ENCODE data around the gene KRT39. TPM values are rescaled to one million over a fixed set of nuclear protein-coding genes. Genes with fewer than 3 reads are reported as not detected.
A peak's percentile ranks its signal among the peaks of the same experiment; 100 is the strongest.

KRT39 gene
- total and polyA plus RNA-seq, 8 donors, result not detected

DNA sequence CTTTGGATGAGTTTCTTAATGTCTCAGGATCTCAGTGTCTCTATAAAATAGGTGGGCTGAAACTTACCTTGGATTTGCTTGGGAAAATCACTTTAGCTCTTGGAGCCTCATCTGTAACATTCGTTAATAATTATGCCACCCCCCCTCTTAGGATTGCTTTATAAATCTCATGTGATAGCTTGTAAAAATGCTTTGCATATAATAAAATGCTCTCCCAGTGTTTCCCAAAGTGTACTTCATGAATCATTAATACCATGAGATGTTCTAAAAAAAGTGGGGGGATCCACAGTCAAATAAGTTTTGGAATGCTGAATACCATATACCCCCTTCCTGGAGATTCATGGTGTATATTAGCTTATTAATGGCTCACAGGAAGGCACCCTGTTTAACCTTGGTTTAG is 5.2 kb downstream of the KRT39 start:
- H3K9me3 ChIP-seq, result no peaks in the 10 kb centered on the region
- H3K27me3 ChIP-seq, result no peaks in the 10 kb centered on the region
- H3K4me1 ChIP-seq, result no peaks in the 10 kb centered on the region
- TF ChIP-seq EP300 (IDR thresholded peaks at IDR 0.05) (no peak), POLR2AphosphoS5 (IDR thresholded peaks at IDR 0.05) (no peak), POLR2A (IDR thresholded peaks at IDR 0.05) (no peak)
- TF ChIP-seq, protein P1, sequence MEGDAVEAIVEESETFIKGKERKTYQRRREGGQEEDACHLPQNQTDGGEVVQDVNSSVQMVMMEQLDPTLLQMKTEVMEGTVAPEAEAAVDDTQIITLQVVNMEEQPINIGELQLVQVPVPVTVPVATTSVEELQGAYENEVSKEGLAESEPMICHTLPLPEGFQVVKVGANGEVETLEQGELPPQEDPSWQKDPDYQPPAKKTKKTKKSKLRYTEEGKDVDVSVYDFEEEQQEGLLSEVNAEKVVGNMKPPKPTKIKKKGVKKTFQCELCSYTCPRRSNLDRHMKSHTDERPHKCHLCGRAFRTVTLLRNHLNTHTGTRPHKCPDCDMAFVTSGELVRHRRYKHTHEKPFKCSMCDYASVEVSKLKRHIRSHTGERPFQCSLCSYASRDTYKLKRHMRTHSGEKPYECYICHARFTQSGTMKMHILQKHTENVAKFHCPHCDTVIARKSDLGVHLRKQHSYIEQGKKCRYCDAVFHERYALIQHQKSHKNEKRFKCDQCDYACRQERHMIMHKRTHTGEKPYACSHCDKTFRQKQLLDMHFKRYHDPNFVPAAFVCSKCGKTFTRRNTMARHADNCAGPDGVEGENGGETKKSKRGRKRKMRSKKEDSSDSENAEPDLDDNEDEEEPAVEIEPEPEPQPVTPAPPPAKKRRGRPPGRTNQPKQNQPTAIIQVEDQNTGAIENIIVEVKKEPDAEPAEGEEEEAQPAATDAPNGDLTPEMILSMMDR (IDR thresholded peaks at IDR 0.05), result no peak
- 81 to 92% (median 87%) methylated on average over 1 of the region's 1 CpG for WGBS, 5 donors
- DNase-seq, result no peak
- no peak overlapping the region for H3K4me3 ChIP-seq
- intact Hi-C loops (cut with DNase I; ENCODE audit: low total_unique reads), result no loop called here
- H3K27ac ChIP-seq, result no peak overlapping the region
- no peaks in the 10 kb centered on the region for H3K36me3 ChIP-seq

DNA sequence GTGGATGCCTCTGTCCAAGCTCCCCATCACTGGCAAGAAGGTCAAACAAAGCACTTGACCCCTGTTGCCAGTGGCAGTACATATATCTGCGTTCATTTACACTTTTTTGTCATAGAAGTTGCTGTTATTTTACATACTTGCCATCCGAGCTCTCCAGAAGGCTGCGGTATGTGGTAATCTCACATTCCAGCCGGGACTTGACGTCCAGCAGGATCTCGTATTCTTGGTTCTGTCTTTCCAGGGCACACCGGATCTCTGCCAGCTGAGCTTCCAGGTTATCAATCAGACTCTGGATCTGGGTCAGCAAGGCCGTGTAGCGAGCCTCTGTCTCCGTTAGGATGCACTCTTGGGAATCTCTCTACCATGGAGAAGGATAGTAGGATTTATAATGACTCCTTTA is 6.6 kb downstream of the KRT39 start:
- 69 to 83% (median 79%) methylated on average over 10 of the region's 10 CpGs for WGBS, 5 donors
- Histone ChIP-seq H3K4me3 (no peak overlapping the region), H3K27ac (no peak overlapping the region), H3K4me1 (no peaks in the 10 kb centered on the region), H3K27me3 (no peaks in the 10 kb centered on the region), H3K36me3 (no peaks in the 10 kb centered on the region), H3K9me3 (no peaks in the 10 kb centered on the region)
- TF ChIP-seq, protein P1 (IDR thresholded peaks at IDR 0.05), result no peak
- TF ChIP-seq POLR2A (IDR thresholded peaks at IDR 0.05) (no peak), POLR2AphosphoS5 (IDR thresholded peaks at IDR 0.05) (no peak), EP300 (IDR thresholded peaks at IDR 0.05) (no peak)
- intact Hi-C loops (cut with DNase I; ENCODE audit: low total_unique reads), result no loop called here
- DNase-seq, result no peak

DNA sequence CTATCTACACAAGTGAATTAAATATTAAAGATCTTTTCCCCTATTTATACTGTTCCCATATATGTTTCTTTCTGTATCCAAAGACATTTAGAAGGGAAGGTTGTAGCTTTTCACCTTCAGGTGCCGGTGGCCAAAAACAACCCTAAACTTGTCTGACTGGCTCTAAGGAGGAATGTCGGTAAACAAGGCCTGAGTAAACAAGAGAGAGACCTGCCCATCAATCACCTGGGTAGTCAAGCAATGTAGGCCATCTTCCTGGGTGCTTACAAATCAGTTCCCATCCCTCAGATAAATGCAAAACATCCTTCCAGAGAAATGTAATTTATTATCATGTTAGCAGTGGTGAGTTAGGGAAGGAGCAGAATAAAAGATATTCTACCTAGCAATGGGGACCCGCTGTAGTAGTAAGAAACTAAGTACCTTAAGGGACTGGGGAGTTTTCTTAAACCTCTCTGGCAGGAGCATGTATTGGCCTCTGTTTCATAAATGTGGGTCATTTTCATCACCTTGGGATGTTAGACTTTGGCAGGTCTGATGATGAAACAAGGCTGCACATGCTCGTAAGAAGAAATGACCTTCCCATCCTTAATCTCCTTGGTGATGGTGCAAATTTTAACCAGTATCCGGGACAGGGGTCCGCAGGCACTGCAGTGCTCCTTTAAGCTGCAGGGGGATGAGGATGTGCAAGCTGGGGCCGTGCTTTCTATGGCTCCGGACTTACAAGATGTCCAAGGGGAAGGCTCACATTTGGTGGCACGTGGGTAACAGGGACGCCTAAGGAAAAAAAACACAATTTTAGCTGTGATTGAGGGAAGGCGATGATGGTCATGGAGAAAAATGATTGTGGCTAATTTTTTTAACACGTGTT is 8.4 kb downstream of the KRT39 start:
- no peak for TF ChIP-seq POLR2AphosphoS5 (IDR thresholded peaks at IDR 0.05)
- TF ChIP-seq, protein P1 (IDR thresholded peaks at IDR 0.05), result no peak
- TF ChIP-seq EP300 (IDR thresholded peaks at IDR 0.05), result no peak
- TF ChIP-seq POLR2A (IDR thresholded peaks at IDR 0.05), result no peak

DNA sequence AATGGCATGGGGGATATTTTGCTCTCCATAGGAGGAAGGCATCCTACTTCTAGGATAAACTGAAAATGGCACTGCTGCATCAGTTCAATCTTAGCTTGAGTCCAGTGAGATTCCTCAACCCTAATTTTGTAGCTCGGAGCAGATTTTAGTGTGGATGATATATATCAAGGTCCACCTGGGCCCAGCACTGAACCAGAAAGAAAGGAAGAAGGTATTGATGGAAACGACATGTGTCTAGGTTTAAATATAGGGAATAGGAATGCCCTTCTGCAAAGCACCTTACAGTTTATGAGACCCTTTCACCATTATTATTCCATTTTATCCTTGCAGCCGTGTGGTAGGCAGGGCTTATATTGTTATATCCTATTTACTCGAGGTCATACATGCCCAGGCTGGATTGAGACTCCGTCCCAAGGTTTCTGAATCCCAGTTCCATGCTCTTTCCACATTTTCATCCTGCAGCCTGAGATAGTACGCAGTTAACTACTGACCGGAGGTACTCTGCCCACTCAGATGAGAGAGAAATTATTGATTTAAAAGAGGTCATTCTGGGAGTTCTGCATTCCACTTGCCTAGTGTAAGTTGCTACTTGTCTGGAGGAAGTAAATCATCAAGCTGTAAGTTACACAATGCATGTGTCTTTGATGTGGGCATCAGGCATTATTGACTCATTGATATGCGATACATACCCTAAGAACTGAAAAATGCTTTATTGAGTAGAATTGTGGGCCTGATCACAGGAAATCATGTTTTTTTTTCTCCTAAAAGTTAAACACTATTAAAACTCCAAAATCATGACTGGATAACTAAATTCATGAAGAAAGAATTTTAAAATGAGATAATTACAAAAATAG is 10.1 kb downstream of the KRT39 start:
- Histone ChIP-seq H3K27ac (no peak overlapping the region), H3K4me1 (no peaks in the 10 kb centered on the region), H3K36me3 (no peaks in the 10 kb centered on the region), H3K4me3 (no peak overlapping the region), H3K9me3 (no peaks in the 10 kb centered on the region), H3K27me3 (peaks cover 0 to 6% (median 0%) of the 10 kb centered on the region in 3 donors)
- intact Hi-C loops (cut with DNase I; ENCODE audit: low total_unique reads), result no loop called here
- DNase-seq, result peak in 1 of 2 donors; percentile 60
- WGBS, 5 donors, result 56 to 75% (median 62%) methylated on average over 8 of the region's 8 CpGs
- TF ChIP-seq POLR2AphosphoS5 (IDR thresholded peaks at IDR 0.05) (no peak), EP300 (IDR thresholded peaks at IDR 0.05) (no peak), POLR2A (IDR thresholded peaks at IDR 0.05) (no peak)
- TF ChIP-seq, protein P1 (IDR thresholded peaks at IDR 0.05), result no peak

More for the DNA sequence above, 8.4 kb downstream of the KRT39 start:
- peaks cover 0 to 6% (median 0%) of the 10 kb centered on the region in 3 donors for H3K27me3 ChIP-seq
- intact Hi-C loops (cut with DNase I; ENCODE audit: low total_unique reads), result no loop called here
- peak; percentile 49 to 58 for DNase-seq
- no peaks in the 10 kb centered on the region for H3K4me1 ChIP-seq
- no peaks in the 10 kb centered on the region for H3K36me3 ChIP-seq
- H3K4me3 ChIP-seq, result no peak overlapping the region
- H3K9me3 ChIP-seq, result no peaks in the 10 kb centered on the region
- 66 to 77% (median 70%) methylated on average over 12 of the region's 12 CpGs for WGBS, 5 donors
- H3K27ac ChIP-seq, result no peak overlapping the region
